Stimulated activated CD4-positive, alpha-beta T cell treated with anti-CD3 and anti-CD28 coated beads, TNF-alpha, amount 100 ng/mL, for 4 hours (primary cell): ENCODE data around the gene EIF4E3.

Experiments used
- DNase-seq, 3 experiments: peaks; one replicate each; pipeline ENCODE4 v3.0.0-alpha.2; 2020; ENCODE audit warnings: low read depth in 3 of 3

The EIF4E3 gene

GRCh38 chr3:71725271-71725991 is at the start of gene EIF4E3:
Gene EIF4E3 (minus strand): TSS chr3:71725402. CDS start chr3:71725367, 35 bp downstream.
- peak in 2 of 3 experiments; percentile 24 to 40 for DNase-seq

DNA sequence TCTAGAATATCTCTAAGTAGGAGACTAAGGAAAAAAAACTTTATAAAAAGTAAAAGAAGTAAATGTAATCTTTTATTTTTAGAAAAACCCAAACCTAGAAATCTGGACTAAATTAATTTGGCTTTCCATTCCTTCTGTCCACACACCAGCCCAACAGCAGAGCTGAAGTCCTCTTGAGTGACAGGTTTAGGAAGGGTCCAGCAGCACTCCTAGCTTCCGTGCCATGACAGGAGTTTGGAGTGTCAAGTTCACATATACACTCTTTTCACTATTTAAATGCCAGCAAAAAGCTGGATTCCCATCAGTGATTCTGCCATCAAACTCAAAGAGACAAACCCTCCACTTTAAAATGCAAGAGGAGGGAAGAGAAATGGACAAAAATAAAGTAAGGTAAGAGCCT is 46.7 kb upstream of the EIF4E3 start:
- DNase-seq, result no peak

- no peak for DNase-seq
Measured at GRCh38 chr3:71771126-71771525, 45.9 kb upstream of the EIF4E3 start.

DNA sequence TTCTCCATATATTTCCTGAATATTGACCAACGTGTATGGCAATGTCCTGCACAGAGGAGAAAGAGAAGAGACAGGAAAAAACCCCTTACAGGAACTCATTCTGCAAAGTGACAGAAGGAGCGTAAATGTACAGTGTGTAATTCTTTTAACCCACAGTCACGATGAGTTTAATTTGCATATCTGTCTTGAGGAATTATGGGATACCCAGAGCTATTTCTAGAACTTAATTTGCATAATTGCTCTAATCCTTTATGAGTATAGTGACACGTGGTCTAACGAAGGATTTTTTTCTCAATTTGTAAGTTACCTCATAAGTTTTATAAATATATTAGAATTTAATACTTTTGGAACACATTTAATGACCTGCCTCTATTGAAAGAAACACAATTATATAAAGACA is 38.2 kb upstream of the EIF4E3 start:
- DNase-seq, result no peak

- no peak for DNase-seq
Measured at GRCh38 chr3:71760140-71760539, 34.9 kb upstream of the EIF4E3 start.

GRCh38 chr3:71759401-71759800 is 34.2 kb upstream of the EIF4E3 start:
- no peak for DNase-seq

GRCh38 chr3:71758091-71758490 is 32.9 kb upstream of the EIF4E3 start:
- DNase-seq, result no peak

DNA sequence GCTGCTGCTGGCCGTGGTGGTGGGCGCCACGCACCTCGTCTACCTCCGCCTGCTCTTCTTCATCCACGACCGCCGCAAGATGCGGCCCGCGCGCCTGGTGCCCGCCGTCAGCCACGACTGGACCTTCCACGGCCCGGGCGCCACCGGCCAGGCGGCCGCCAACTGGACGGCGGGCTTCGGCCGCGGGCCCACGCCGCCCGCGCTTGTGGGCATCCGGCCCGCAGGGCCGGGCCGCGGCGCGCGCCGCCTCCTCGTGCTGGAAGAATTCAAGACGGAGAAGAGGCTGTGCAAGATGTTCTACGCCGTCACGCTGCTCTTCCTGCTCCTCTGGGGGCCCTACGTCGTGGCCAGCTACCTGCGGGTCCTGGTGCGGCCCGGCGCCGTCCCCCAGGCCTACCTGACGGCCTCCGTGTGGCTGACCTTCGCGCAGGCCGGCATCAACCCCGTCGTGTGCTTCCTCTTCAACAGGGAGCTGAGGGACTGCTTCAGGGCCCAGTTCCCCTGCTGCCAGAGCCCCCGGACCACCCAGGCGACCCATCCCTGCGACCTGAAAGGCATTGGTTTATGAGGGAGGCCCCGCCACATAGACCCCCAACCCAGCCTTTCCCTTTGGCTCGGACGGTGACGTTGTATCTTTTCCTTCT is 29.5 kb upstream of the EIF4E3 start:
- no peak for DNase-seq

DNA sequence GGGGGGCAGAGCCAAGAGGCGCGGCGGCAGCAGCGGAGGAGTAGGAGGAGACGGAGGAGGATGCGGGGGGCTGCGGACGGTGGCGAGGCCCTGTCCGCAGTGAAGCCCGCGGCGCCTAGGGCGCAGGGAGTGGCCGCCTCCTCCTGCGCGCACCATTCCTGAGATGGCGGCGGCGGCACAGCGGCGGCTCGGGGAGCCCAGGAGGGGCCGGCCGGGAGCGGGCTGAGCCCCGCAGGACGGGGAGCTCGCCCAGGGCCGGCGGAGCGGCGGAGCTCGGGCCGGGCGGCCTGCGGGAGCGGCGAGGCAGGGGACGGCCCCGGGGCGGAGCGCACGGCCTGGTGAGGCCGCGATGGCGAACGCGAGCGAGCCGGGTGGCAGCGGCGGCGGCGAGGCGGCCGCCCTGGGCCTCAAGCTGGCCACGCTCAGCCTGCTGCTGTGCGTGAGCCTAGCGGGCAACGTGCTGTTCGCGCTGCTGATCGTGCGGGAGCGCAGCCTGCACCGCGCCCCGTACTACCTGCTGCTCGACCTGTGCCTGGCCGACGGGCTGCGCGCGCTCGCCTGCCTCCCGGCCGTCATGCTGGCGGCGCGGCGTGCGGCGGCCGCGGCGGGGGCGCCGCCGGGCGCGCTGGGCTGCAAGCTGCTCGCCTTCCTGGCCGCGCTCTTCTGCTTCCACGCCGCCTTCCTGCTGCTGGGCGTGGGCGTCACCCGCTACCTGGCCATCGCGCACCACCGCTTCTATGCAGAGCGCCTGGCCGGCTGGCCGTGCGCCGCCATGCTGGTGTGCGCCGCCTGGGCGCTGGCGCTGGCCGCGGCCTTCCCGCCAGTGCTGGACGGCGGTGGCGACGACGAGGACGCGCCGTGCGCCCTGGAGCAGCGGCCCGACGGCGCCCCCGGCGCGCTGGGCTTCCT is 28.8 kb upstream of the EIF4E3 start, which contains the start of gene GPR27:
GPR27 (plus strand) TSS at position 155 of the 909 bp plus-strand sequence; CDS start at position 350, 195 bp downstream.
- peak in 1 of 3 experiments; percentile 24 for DNase-seq

DNA sequence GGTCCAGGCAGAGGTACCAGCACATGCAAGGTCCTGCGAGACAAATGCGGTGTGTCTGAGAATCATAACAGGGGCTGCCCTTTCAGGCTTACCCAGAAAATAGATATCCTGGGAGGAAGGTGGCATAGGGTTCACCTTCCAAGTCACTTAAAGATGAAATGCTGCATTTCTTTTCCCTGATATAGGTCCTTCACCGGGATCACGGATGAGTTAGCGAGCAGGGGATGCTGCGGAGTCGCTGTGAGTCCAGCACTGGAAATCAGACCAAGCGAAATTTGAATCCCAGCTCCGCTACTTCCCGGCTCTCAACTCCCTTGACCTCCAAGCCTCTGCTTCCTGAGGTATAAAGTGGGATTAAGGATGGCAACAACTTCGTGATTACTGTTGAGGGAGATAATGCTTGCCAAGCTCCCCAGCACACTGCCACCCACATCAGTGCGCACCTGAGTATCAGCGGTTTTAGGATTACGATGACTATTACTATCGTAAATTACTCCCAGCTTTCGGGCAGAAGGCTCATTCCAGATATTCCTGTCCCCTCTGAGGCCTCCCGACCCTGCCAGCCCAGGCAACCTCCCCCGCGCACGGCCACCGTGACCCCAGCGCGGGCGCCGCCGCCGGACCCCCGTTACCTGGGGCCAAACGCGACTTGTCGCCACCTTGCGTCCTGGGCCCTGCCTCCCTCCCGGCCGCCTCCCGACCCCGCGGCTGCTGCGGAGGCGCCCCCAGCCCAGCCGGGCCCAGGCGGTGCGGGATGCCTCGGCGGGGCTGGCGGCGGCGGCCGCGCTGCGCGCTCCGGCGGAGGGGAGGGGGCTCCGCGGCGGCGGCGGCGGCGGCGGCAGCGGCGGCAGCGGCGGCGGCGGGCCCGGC is 27.9 kb upstream of the EIF4E3 start:
- no peak for DNase-seq

- no peak for DNase-seq
Measured at GRCh38 chr3:71751602-71752001, 26.4 kb upstream of the EIF4E3 start.

GRCh38 chr3:71744738-71745137 is 19.5 kb upstream of the EIF4E3 start:
- DNase-seq, result no peak

- no peak for DNase-seq
Measured at GRCh38 chr3:71742621-71743020, 17.4 kb upstream of the EIF4E3 start.

GRCh38 chr3:71734881-71735280 is 9.7 kb upstream of the EIF4E3 start:
- no peak for DNase-seq

GRCh38 chr3:71733319-71733718 is 8.1 kb upstream of the EIF4E3 start:
- DNase-seq, result no peak

- DNase-seq, result no peak
Measured at GRCh38 chr3:71732637-71733036, 7.4 kb upstream of the EIF4E3 start.

DNA sequence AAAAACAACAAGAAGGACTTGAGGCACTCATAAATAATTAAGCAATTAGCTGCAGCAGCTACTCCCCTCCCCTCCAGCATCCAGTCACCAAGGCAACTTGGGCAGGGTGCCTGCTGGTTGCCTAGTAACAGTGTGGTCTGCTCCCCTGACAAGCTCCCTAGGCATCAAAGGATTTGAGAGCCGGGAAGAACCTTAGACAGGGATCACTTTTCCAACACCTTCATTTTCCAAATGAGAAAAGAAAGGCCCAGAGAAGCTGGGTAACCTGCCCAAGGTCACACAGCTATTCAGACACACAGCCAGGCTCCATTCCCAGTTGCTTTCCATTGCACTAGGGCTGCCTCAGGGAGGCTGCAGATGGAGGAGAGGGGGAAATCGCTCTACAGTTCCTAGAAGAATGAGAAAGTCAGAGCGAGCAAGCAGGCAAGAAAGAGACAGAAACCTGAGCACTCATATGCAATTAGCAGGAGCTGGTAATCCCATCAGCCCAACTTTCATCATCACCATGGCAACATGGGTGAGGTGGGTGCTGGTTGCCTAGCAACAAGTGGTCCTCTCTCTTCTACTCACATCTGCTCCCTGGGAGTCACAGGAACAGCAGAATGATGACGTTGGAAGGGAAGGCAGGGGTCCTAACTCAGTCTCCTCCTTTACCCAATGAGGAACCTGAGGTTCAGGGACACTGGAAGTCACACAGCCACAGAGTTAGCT is 3.6 kb upstream of the EIF4E3 start:
- DNase-seq, result no peak

DNA sequence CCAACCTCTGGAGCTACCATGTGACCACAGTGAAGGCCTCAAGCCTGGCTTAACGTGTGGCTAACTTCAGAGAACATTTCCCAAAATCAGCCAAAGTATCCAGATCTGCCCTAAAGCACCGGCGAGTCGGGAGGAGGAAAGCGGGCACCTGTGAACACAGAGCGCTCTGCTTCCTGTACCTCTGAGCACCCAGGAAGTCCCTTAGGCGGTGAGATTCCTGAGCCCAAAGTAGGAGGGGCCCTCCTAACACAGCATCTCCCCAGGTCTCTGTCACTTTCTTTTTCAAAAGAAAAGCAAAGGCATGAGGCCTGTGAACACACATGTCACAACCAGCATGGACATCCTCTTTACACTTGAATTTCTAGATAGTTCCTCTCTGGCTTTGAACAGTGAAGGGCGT is 944 bp upstream of the EIF4E3 start:
- DNase-seq, result peak in 1 of 3 experiments; percentile 30

GRCh38 chr3:71724584-71725270 is 475 bp downstream of the EIF4E3 start:
- peak in 2 of 3 experiments; percentile 6 to 34 for DNase-seq

GRCh38 chr3:71724171-71724453 is 1.1 kb downstream of the EIF4E3 start:
- no peak for DNase-seq
